ENCODE measurements around the gene PLEKHB2. TPM values are rescaled to one million over a fixed set of nuclear protein-coding genes. Genes with fewer than 3 reads are reported as not detected.
"Not testable (repeated sequence)": the region's sequence is repeated elsewhere in the genome, so short reads cannot be mapped to it uniquely, and the experiment has no call there.

The PLEKHB2 gene
- total RNA-seq, 2 experiments from 2014 or later = 54.2 to 55.9 TPM

DNA sequence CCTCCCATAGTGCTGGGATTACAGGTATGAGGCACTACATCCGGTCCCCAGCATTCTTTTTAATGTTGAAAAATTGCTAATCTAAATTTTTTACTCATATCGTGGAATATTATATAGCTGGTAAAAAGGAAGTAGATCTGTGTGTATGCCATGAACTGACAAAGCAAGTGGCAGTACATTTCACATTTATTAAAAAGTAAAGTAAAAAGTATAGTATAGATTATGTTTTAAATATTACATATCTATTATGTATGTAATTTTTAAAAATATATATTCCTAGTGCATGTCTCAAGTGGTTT is 25.1 kb downstream of the PLEKHB2 start:
- no peaks in the 10 kb centered on the region for H3K27me3 Mint-ChIP-seq
- no peaks in the 10 kb centered on the region for H3K4me1 Mint-ChIP-seq
- peaks cover 44% of the 10 kb centered on the region for H3K36me3 Mint-ChIP-seq
- POLR2A ChIA-PET = no interaction called here
- no peak overlapping the region for H3K4me3 Mint-ChIP-seq
- no peak for ATAC-seq (ENCODE audit: low read depth)
- no peaks in the 10 kb centered on the region for H3K9me3 Mint-ChIP-seq
- H3K27ac Mint-ChIP-seq = no peak overlapping the region
- DNase-seq = no peak

GRCh38 chr2:131132729-131133128 is 27.6 kb downstream of the PLEKHB2 start:
- no peak overlapping the region for H3K4me3 Mint-ChIP-seq
- POLR2A ChIA-PET = interaction anchor here (1.0 kb wide), 1 partner anchor 40 kb away, joined by 3 read pairs; no protein-coding TSS in a partner anchor
- ATAC-seq (ENCODE audit: low read depth) = no peak
- no peak for DNase-seq
- H3K9me3 Mint-ChIP-seq = no peaks in the 10 kb centered on the region
- peaks cover 31% of the 10 kb centered on the region for H3K36me3 Mint-ChIP-seq
- H3K4me1 Mint-ChIP-seq = peaks cover 1% of the 10 kb centered on the region
- no peak overlapping the region for H3K27ac Mint-ChIP-seq
- H3K27me3 Mint-ChIP-seq = no peaks in the 10 kb centered on the region

DNA sequence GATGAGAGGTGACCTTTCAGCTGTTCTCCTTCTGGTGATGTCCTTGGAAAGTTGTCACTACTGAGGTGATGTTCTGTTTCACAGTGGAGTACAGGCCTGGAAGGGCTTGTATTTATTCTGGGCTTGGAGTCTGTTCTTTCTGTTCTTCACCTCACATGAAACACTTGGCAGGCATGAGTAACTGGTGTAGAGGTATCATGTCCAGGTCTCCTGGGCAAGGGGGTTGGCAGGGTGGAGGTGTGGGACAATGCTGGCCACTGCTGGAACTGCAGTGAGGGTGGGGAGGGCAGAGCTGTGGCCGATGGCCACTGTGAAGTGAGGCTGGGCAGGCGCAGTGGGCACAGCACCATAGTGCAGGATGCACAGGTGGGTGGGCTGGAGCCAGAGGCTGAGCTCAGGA is 35.4 kb downstream of the PLEKHB2 start:
- DNase-seq (no peak), ATAC-seq (ENCODE audit: low read depth) (no peak)
- Mint-ChIP-seq H3K27ac (no peak overlapping the region), H3K4me1 (peaks cover 6% of the 10 kb centered on the region), H3K4me3 (no peak overlapping the region), H3K9me3 (no peaks in the 10 kb centered on the region), H3K36me3 (peaks cover 39% of the 10 kb centered on the region), H3K27me3 (no peaks in the 10 kb centered on the region)
- POLR2A ChIA-PET = no interaction called here

DNA sequence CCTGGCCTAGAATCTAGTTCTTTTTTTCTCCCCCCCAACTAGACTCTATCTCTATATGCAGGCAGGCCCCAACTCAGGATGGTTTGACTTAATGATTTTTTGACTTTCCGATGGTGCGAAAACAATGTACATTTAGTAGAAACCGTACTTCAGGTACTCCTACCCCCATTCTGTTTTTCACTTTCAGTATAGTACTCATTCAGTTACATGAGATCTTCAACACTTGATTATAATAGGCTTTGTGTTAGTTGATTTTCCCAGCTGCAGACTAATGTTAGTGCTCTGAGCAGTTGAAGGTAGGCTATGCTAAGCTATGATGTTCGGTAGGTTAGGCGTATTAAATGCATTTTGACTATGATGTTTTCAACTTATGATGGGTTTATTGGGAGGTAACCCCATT is 37.7 kb downstream of the PLEKHB2 start:
- Mint-ChIP-seq H3K4me3 (no peak overlapping the region), H3K27me3 (no peaks in the 10 kb centered on the region), H3K27ac (no peak overlapping the region), H3K36me3 (peaks cover 36% of the 10 kb centered on the region), H3K9me3 (no peaks in the 10 kb centered on the region), H3K4me1 (peaks cover 4% of the 10 kb centered on the region)
- ATAC-seq (ENCODE audit: low read depth) = no peak
- no peak for DNase-seq
- POLR2A ChIA-PET = no interaction called here

- no peak overlapping the region for H3K4me3 Mint-ChIP-seq
Observed at GRCh38 chr2:131143803-131144202, 38.7 kb downstream of the PLEKHB2 start.

DNA sequence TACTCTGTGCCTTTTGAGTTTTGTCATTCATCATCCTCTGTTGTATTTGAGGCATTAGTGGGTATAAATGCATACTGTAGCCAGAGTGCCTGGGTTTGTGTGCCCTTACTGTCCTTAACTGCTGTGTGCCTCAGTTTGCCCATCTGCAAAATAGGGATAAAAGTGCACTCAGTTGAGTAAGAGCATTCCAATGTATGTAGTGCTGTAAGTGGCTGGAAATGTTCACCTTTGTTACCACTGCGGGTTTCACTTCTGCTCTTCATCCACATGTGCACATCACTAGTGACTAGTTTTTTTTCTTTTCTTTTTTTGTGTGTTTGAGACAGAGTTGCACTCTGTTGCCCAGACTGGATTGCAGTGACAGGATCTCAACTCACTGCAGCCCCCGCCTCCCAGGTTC is 39.9 kb downstream of the PLEKHB2 start:
- ATAC-seq (ENCODE audit: low read depth) (no peak), DNase-seq (no peak)
- H3K27ac Mint-ChIP-seq = no peak overlapping the region
- peaks cover 2% of the 10 kb centered on the region for H3K4me1 Mint-ChIP-seq
- H3K4me3 Mint-ChIP-seq = no peak overlapping the region
- peaks cover 26% of the 10 kb centered on the region for H3K36me3 Mint-ChIP-seq
- POLR2A ChIA-PET = no interaction called here
- H3K9me3 Mint-ChIP-seq = no peaks in the 10 kb centered on the region
- no peaks in the 10 kb centered on the region for H3K27me3 Mint-ChIP-seq

More at GRCh38 chr2:131143803-131144202, 38.7 kb downstream of the PLEKHB2 start:
- H3K4me1 Mint-ChIP-seq = peaks cover 2% of the 10 kb centered on the region
- DNase-seq (no peak), ATAC-seq (ENCODE audit: low read depth) (no peak)
- no peak overlapping the region for H3K27ac Mint-ChIP-seq
- H3K9me3 Mint-ChIP-seq = no peaks in the 10 kb centered on the region
- no peaks in the 10 kb centered on the region for H3K27me3 Mint-ChIP-seq
- H3K36me3 Mint-ChIP-seq = peaks cover 35% of the 10 kb centered on the region
- POLR2A ChIA-PET = no interaction called here

DNA sequence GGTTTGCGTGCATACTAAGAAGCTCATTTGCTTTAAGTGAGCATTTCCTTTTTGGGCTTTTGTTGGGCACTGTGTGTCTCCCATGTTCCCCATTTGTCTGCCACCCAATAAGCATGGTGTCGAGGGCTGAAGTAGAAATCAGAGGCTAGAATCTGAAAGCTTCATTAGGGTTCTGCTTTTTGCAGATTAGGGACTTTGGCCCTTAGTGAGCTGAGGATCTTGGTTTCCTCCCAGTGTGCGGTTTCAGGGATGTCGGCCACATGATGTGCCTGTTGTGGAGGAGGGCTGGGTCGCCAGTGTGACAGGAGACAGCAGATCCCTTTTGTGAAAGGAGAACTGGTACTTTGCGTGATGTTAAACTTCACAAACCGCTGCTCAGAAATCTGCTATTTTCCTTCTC is 41.1 kb downstream of the PLEKHB2 start:
- ATAC-seq (ENCODE audit: low read depth) = no peak
- Mint-ChIP-seq H3K27me3 (no peaks in the 10 kb centered on the region), H3K4me3 (no peak overlapping the region), H3K9me3 (no peaks in the 10 kb centered on the region), H3K4me1 (no peaks in the 10 kb centered on the region), H3K36me3 (peaks cover 19% of the 10 kb centered on the region), H3K27ac (no peak overlapping the region)
- DNase-seq = no peak
- POLR2A ChIA-PET = no interaction called here

DNA sequence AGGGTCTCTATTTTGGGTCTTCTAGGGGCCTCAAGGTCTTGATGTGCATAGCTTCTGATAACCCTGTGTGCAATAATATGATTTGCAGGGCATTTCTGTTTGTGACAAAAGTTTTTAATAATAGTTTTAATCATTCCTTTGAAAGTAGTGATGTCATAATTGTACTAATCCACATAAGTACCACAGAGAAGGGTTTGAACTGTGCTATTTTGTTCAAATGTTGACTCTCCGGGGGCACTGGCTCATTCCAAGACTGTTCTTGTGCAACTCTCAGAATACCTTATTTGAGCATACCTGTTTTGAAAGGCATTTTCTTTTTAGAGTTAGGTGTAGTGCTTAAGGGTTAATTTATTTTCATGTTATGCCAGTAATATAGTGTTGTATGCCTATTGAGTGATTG is 41.6 kb downstream of the PLEKHB2 start:
- Mint-ChIP-seq H3K9me3 (no peaks in the 10 kb centered on the region), H3K36me3 (peaks cover 17% of the 10 kb centered on the region)
- ATAC-seq (ENCODE audit: low read depth) = no peak

DNA sequence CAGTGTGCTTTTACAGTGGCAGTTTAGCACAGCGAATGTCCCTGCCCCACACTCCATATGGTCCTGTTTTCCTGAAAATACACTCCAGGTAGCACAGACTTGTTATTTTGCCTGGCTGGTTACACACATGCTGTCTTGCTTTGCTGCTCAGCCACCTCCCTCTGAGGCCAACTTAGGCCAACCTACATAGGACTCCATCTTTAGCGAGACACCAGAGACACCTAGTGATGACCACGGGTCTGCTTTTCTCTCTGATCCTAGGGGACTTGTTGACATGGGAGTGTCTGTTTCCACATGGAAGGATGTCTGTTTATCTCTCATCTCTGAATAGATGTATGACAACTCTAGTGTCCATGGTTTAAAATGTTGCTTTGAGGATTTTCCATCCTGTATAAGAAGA is 43.3 kb downstream of the PLEKHB2 start:
- H3K9me3 Mint-ChIP-seq = no peaks in the 10 kb centered on the region
- DNase-seq (no peak), ATAC-seq (ENCODE audit: low read depth) (no peak)
- H3K4me3 Mint-ChIP-seq = no peak overlapping the region
- no peak overlapping the region for H3K27ac Mint-ChIP-seq
- peaks cover 3% of the 10 kb centered on the region for H3K4me1 Mint-ChIP-seq
- POLR2A ChIA-PET = no interaction called here
- H3K36me3 Mint-ChIP-seq = peaks cover 8% of the 10 kb centered on the region
- no peaks in the 10 kb centered on the region for H3K27me3 Mint-ChIP-seq

More for the DNA sequence above, 41.6 kb downstream of the PLEKHB2 start:
- Mint-ChIP-seq H3K27ac (no peak overlapping the region), H3K4me3 (no peak overlapping the region), H3K27me3 (no peaks in the 10 kb centered on the region), H3K4me1 (no peaks in the 10 kb centered on the region)
- POLR2A ChIA-PET = no interaction called here
- no peak for DNase-seq

GRCh38 chr2:131150109-131150508 is 45.0 kb downstream of the PLEKHB2 start:
- DNase-seq; H3K27me3 Mint-ChIP-seq; H3K4me3 Mint-ChIP-seq; ATAC-seq (ENCODE audit: low read depth); H3K9me3 Mint-ChIP-seq; H3K4me1 Mint-ChIP-seq; POLR2A ChIA-PET; H3K27ac Mint-ChIP-seq; H3K36me3 Mint-ChIP-seq: not testable (repeated sequence)

GRCh38 chr2:131151398-131151797 is 46.3 kb downstream of the PLEKHB2 start:
- Mint-ChIP-seq H3K27me3 (no peaks in the 10 kb centered on the region), H3K9me3 (no peaks in the 10 kb centered on the region), H3K27ac (no peak overlapping the region), H3K4me1 (peaks cover 9% of the 10 kb centered on the region), H3K4me3 (no peak overlapping the region), H3K36me3 (peaks cover 8% of the 10 kb centered on the region)
- POLR2A ChIA-PET = no interaction called here
- ATAC-seq (ENCODE audit: low read depth) = no peak
- DNase-seq = no peak

DNA sequence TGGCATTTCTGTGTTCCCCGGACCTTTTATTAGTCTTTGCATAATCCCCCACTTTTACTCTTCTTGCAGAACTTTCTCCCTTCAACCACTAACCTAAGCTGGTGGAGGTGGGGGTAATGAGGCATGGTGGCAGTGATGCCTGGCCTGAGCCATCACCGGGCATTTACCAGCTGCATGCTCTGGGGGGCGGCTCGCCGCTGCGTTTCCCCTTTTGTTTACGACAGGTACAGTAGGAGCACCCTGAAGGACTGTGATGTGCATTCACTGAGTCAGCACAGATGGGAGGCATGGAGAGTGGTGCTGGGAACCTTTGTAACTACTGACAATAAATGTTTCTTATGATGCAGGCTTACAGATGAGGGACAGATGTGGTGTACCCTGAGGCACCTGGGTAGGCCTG is 46.9 kb downstream of the PLEKHB2 start:
- POLR2A ChIA-PET = no interaction called here
- no peaks in the 10 kb centered on the region for H3K27me3 Mint-ChIP-seq
- H3K4me1 Mint-ChIP-seq = peaks cover 9% of the 10 kb centered on the region
- no peak overlapping the region for H3K4me3 Mint-ChIP-seq
- H3K9me3 Mint-ChIP-seq = no peaks in the 10 kb centered on the region
- no peak for ATAC-seq (ENCODE audit: low read depth)
- no peak for DNase-seq
- H3K27ac Mint-ChIP-seq = peak overlapping the region; percentile 71
- H3K36me3 Mint-ChIP-seq = peaks cover 8% of the 10 kb centered on the region

DNA sequence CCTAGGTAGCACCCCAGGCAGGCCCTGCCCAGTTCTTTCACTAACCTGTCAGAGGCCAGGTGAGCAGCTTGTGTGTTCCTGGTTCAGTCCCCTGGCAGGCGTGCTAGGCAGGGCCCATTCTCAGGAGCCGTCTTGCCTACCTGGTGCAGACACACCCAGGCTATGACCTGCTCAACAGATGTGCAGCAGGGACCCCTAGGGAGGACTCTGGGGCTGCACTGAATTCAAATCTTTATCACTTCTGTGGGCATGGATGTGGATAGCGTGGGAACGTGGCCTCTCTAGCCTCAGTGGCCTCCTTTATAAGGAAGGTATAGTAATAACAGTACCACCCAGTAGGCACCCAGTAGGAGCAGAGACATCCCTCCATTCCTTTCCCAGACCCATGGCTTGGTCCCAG is 48.4 kb downstream of the PLEKHB2 start:
- POLR2A ChIA-PET = interaction anchor here (0.7 kb wide), 1 partner anchor 49 kb away, joined by 3 read pairs; the partner anchor contains the start of gene PLEKHB2
- no peak for DNase-seq
- no peak overlapping the region for H3K27ac Mint-ChIP-seq

DNA sequence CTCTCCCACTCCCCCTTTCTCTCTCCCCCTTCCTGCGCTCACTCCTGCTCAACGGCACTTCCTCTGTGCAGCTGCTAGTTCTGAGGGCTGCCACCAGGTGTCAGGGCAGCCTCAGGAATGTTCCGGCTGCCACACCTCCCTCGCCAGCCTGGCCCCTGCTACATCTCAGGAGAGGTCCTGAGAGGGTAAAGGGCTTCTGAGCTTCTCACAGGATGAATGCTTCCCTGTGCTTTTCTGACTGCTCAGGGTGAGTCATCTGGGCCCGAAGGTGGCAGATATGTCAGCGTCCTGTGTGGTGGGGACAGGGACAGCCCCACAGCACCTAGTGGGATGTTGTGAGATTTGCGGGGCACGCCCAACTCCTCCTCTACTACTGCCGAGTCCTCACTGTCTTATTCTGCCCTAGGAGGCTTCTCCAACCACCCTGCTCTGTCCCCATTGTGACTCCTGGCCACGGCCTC is 49.0 kb downstream of the PLEKHB2 start:
- peaks cover 12% of the 10 kb centered on the region for H3K4me1 Mint-ChIP-seq
- peak overlapping the region; percentile 66 for H3K27ac Mint-ChIP-seq
- ATAC-seq (ENCODE audit: low read depth) (peak; percentile 90), DNase-seq (peak; percentile 78)
- peak overlapping the region; percentile 56 for H3K4me3 Mint-ChIP-seq
- H3K36me3 Mint-ChIP-seq = peaks cover 5% of the 10 kb centered on the region
- H3K9me3 Mint-ChIP-seq = no peaks in the 10 kb centered on the region
- POLR2A ChIA-PET = interaction anchor here (0.7 kb wide), 1 partner anchor 49 kb away, joined by 3 read pairs; the partner anchor contains the start of gene PLEKHB2
- no peaks in the 10 kb centered on the region for H3K27me3 Mint-ChIP-seq

More for the DNA sequence above, 48.4 kb downstream of the PLEKHB2 start:
- no peak for ATAC-seq (ENCODE audit: low read depth)
- Mint-ChIP-seq H3K9me3 (no peaks in the 10 kb centered on the region), H3K27me3 (no peaks in the 10 kb centered on the region), H3K4me1 (peaks cover 12% of the 10 kb centered on the region), H3K36me3 (peaks cover 7% of the 10 kb centered on the region), H3K4me3 (no peak overlapping the region)

GRCh38 chr2:131154647-131155046 is 49.5 kb downstream of the PLEKHB2 start:
- Mint-ChIP-seq H3K9me3 (no peaks in the 10 kb centered on the region), H3K27me3 (no peaks in the 10 kb centered on the region), H3K4me1 (peaks cover 12% of the 10 kb centered on the region), H3K27ac (no peak overlapping the region), H3K36me3 (peaks cover 3% of the 10 kb centered on the region), H3K4me3 (no peak overlapping the region)
- DNase-seq (no peak), ATAC-seq (ENCODE audit: low read depth) (no peak)
- POLR2A ChIA-PET = no interaction called here
